GM21526 (cell line): Measurements from ENCODE around the gene DYNC1LI1.
"Not testable (repeated sequence)": the region's sequence is repeated elsewhere in the genome, so short reads cannot be mapped to it uniquely, and the experiment has no call there.

Experiments
- ATAC-seq: cut with Tn5 transposase; IDR thresholded peaks from one replicate; pipeline ENCODE4 v1.9.1; 2021; ENCODE audit warnings: moderate library complexity; ENCODE audit not compliant: unreplicated experiment, low FRiP score

Gene DYNC1LI1

DNA sequence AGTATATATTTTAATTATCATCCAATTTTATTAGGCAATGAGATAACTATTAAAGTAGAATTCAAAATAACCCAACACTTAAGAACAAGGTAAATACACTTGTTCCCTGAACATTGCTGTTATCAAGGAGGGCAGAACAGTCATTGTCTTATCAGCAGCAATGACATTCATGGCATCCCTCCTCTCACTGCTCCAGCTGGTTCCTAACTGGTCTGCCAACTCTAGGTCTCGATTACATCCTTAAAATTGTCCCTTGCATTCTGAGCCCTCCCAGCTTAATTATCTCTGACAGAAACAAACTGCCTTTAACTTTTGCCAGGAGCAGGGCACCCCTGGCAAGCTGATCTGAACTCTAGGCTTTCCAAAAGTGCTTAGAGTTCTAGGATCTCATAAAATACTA lies 14.0 kb upstream of the DYNC1LI1 start:
- no peak for ATAC-seq

DNA sequence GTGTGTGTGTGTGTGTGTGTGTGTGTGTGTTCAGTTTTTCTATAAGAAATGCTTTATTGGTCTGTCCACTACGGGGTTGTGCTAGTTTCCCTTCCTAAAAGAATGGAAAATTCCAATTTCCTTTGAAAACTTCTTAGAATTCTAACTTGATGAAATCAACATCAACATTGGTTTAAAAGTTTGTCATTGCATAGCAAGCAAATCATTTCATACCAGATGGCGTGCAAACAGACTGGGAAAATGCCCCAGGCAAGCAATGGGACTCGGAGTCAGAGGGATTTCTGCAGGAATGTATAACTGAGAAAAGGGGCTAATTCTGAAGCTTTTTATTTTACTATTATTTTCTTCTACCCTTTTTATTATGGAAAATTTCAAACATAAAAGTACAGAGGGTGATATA lies 13.1 kb upstream of the DYNC1LI1 start:
- ATAC-seq = no peak

DNA sequence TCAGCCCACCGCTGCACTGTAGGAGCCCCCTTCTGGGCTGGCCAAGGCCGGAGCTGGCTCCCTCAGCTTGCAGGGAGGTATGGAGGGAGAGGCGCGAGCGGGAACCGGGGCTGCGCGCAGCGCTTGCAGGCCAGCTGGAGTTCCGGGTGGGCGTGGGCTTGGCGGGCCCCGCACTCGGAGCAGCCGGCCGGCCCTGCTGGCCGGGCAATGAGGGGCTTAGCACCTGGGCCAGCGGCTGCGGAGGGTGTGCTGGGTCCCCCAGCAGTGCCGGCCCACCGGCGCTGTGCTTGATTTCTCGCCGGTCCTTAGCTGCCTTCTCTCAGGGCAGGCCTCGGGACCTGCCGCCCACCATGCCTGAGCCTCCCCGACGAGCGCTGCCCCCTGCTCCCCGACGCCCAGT lies 8.0 kb upstream of the DYNC1LI1 start:
- not testable (repeated sequence) for ATAC-seq

DNA sequence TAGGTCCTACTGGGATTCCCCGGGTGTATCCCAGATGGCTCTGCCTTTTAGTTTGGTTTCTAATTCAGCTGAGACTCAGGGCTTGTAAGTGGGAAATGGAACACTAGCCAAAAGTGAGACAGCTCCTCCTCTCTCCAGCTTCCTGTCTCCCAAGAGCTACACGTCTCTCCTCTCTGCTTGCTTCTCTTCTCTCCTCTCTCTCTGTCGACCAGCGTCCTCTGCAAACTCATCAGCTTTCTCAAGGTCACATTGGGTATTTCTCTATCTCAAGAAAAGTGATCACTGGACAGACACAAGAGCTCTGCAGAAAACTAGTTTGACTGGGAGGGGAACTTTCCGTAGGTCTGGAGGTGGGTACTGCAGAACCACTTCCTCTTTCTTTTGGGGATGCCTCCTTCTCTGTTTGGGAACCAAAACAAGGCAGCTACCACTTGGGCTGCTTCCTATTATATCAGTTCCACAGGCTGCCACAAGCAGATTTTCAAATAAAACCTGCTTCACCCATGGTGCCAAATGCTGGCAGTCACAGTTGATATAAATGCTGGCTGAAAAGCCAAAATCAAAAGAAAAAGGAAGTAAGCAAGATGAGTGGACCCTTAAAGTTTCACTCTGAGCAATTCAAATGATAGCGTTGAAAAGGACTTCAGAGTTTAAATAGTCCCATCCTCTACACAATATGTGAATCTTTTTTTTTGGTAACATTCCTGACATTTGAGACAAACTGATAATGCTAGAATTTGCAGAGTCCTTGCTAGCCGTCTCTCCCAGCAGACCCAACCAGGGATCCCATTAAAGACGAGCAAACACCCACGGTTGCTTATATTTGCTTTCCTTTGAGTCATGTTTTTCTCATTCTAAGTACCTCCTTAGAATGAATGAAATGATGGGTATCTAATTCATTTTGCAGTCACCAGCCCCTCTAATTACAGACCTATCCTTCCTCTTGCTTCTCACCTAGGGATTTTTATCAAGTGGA lies 7.2 kb upstream of the DYNC1LI1 start:
- peak; percentile 92 for ATAC-seq

DNA sequence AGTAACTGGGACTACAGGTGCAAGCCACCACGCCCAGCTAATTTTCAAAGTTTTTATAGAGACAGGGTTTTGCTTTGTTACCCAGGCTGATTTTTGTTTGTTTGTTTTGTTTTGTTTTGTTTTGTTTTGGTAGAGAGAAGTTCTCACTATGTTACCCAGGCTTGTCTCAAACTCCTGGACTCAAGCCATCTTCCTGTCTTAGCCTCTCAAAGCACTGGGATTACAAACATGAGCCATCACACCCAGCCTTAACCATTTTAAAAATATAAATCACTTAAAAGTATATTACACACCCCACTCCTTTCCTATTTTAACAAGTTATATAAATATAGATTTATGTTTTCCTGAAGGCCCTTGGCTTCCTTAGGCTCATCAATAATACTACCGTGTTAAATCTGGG lies 6.5 kb upstream of the DYNC1LI1 start:
- no peak for ATAC-seq

DNA sequence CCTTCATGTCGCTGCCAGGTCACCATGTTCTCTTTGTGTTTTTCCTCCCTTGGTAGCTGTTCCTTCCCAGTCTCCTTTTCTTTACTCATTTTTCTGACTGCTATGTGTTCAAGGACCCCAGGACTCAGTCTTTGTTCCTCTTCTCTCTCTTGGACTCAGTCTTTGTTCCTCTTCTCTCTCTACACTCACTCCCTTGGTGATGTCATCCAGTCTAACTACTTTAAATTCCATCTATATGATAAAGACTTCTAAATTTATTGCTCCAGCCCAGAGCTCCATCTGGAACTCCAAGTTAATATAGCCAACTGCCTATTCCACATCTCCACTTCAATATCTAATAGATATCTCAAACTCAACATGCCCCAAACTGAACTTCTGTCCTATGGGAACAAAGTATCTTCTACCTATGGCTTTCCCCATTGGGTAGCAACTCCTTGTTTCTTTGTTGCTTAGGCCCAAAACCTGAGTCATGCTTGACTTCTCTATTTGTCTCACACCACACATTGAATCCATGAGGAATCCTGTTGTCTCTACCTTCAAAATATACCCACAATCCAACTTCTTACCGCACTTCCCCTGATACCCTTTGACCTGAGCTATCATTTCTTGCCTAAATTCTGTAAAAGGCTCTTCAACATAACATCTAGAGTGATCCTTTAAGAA lies 4.9 kb upstream of the DYNC1LI1 start:
- ATAC-seq = no peak

DNA sequence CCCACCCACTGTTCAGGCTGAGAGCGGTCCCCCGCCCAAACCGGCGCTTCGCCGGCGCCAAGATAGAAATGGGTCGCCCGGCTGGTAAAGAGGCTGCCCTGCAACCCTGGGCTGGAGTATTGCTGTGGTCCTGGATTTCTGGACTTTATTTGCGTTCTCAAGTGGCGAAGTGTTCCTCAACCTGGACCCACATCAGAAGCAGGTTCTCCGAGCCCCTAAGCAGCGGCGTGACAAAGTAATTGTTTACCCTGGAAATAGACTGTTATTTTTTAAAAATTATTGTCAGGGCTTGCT lies 481 bp upstream of the DYNC1LI1 start:
- ATAC-seq = no peak

DNA sequence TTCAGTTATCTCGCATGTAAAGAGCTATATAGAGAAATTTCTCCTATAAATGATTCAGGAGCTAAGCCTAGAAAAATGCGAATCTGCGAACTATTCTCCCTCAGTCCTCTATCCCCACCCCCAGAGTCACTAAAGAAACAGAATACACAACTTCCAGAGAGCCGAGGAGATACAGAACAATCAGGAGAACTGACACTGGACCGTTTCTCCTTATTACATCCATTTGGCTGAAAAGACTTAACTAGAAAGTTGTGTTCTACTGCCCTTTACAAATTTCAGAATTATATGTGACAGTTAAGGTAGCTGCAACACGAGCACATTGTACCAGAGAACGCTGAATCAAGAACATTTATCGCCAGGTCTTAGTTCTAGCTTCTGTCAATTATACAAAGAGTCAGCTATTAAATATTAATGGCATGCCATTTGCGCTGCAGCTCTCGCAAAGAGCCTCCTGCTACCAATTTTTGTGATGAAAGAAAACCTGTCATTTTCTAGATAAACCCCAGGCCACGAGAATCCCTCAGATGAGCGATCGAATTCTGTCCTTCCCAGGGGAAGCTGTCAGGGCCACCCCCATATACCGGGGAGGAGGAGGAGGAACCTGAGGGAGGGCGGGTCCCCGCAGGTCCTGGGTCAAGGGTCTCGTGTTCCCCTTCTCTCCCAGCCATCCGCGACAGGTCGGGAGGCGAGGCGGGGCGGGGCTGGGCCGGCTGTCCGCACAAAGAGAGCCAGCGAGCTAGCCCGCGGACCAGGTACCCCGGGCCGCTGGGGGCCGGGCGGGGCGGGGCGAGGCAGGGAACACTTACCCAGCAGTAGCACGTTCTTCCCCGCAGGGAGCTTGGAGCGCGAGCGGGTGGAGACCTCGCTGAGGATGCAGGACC lies 878 bp downstream of the DYNC1LI1 start:
- peak; percentile 42 for ATAC-seq

DNA sequence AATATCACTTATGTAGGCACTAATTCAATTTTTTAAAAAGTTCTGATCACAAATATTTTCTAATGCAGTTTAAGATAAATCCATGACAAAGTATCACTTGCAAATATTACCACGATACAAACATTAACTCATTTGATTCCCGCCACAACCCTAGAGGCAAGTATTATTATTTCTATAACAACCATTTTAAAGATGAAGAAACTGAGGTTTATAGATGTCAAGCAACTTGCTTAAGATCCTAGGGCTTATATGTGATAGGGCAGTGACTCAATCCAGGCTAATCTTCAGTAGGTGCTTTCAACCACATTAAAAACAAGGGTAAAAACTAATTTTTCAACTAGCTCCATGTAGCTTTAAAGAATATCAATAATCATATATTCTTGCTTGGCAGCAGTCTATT lies 1.7 kb downstream of the DYNC1LI1 start:
- ATAC-seq = no peak

DNA sequence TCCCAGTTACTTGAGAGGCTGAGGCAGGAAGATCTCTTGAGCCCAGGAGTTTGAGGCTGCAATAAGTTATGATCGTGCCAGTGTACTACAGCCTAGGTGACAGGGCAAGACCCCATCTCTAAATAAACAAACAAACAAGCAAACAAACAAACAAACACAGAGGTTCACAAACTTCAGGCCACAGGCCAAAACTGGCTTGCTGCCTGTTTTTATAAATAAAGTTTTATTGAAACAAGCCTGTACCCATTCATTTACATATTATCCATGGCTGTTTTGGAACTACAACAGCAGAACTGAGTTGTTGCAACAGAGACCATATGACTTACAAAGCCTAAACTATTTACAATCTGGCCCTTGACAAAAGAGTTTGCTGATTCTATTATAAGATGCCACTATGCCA lies 6.5 kb downstream of the DYNC1LI1 start:
- no peak for ATAC-seq

DNA sequence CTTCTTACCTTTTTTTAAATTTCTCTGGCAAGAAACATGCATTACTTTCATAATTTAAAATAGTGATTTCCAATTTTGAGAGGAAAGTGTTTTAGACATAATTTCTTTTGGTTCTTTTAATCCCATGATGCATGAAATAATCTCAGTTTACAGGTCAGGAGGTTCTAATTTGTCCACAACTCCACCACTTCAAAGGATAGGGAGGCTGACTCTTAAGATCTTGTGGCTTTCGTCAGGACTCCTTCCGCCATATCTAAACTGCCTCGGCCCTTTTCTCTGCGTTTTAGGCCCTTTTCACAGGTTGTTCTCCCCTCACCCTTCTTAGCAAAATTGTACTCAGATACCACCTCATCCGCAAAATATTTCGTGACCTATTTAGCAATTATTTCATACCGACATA lies 8.0 kb downstream of the DYNC1LI1 start:
- no peak for ATAC-seq

DNA sequence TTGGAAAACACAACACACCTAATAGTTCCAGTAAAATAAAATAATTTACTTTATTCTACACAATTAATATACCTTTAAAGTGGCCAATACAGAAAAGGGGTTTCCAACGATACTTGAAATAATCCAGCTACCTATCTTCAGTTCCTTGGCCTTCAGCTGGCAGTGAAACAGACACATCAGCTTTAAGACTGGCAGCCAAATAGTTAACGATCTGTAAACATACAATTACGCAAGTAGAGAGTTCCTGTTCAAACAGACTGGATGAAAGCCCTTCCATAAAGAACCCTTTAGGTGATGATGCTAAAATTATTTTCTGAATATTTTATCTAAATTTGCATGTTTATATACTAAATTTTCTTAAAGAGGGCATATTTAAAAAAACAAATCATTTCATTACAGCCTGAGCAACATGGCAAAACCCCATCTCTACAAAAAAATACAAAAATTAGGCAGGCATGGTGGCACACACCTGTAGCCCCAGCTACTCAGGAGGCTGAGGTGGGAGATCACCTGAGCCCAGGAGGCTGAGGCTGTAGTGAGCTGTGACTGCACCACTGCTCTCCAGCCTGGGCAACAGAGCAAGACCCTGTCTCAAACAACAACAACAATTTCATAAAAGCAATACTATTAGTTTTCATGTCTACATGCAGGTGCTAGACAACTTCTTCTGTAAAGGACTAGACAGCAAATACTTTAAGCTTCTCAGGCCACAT lies 12.9 kb downstream of the DYNC1LI1 start:
- no peak for ATAC-seq

DNA sequence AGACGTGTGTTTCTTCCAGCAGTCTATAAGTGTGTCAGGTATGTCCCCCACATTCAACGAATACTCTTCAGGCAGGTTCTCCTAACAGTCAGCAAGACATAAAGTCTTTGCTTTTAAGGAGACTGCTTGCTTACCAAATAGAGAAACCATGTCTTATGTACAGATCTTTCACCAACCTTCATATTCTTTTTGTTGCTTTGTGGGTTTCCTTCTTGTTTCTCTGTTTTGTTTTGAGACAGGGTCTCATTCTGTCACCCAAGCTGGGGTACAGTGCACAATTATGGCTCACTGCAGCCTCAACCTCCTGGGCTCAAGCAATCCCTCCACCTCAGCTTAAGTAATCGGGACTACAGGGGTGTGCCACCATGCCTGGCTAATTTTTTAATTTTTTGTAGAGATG lies 14.3 kb downstream of the DYNC1LI1 start:
- no peak for ATAC-seq

DNA sequence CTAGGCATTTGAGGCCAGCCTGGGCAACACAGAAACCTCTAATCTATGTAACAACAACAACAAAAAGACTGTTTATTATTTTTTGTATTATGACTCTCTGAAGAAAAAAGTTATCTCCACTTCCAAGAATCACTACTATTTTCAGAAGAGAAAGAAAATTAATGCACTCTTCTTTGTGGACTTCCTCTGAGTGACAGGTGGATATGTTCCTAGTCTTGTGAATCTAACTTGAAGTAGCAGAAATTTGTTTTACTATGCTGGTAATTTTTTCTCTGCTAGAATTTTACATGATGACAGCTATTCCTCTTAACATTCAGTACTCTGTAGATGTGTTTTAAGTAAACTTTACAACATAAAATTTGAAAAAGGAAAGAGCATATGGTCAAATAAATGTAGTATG lies 16.7 kb downstream of the DYNC1LI1 start:
- ATAC-seq = no peak

DNA sequence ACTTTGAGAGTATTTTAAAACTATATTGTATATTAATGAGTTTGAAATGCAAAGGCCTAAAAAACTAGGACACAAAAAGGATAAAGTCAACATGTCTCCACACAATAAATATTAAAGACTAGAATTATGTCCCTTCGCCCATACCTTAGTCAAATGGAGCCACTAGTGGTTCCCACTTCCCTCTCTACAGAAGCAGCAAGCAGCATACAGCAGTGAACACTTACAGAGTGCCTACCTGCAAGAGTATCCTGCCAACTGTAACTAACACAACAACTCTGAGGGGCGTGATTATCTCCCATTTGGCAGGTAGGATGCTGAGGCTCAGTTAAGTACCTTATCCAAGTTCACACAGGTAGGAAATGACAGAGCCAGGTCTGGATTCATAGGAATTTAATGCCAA lies 17.2 kb downstream of the DYNC1LI1 start:
- no peak for ATAC-seq

DNA sequence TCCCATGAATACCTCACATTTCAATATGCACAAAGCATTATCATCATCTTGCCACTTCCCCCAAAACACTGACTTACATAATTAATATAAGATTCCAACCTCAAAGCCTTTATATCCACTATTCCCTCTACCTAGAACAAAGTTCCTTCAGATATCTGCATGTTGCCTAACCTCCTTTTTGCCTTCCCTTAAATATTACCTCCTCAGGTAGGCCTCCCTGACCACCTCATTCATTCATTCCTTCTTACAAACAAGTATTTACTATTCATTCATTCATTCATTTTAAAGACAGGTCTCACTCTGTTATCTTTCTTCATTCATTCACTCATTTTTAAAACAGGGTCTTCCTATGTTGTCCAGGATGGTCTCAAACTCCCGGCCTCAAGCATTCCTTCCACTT lies 18.6 kb downstream of the DYNC1LI1 start:
- ATAC-seq = no peak

DNA sequence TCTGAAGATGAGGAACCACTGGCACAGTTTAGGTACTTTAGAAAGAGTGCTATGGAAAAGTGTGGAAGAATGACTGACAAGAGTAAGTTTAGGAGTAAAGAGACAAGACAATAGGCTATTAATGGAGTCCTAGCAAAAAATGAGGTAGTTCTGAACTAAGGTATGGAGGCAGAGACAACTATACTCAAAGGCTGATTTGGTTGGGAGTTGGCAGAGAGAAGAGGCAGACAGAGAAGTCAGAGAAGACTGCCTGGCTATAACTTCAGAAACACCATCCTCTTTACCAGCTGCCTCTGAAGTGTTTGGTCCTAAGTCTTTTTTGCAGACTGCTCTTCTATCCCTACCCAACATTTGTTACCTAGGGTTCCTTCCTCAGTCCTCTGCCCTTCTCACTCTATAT lies 19.2 kb downstream of the DYNC1LI1 start:
- no peak for ATAC-seq

DNA sequence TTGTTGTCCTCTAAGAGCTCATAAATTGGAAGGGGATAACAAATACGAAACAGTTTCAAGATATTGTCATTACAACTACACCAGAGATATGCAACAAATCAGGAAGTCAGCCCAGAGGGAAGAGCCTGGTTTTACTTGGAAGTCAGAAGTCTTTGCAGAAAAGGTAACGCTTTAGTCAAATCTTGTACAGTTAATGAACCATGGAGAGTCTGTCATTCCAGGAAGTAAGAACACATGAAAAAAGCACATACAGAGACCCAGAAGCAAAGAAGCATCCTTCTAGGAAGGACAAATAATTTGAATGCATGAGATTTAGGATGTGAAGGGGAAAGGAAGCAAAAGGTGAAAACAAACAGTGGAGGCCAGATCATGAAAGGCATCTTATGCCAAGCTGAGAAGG lies 19.6 kb downstream of the DYNC1LI1 start:
- no peak for ATAC-seq

DNA sequence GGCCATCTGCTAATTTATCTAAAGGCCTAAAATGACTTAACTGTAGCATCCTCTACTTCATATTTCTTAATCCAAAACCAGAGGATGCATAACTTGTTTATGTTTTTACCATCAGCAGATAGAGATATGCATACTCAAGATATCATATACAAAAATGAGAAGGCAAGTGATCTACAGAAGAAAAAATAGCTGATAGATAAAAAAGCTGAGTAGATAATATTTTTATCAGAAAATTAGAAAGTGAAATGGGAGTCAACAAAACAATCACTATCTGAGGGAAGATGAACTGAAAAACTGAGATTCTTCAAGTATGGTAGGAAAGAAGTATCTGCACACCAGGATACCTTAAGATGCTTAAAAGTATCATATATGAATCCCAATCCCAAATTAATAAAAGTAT lies 25.4 kb downstream of the DYNC1LI1 start:
- ATAC-seq = no peak

DNA sequence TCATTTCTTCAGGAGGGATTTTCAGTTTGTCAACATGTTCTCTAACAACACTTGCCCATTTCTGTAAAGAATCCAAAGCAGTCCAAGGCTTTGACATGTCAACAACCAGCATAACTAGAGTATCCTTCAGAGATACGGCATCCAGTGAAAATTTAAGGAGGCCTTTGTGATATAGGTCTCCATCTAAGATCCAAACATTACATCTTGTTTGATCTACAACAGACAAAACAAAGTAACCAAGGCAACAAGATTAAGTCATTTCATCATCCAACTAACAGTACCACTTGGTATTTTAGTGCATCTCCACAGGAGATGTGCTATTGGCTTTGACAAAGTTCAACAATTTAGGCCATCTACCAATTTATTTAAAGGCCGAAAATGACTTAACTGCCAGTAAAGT lies 25.8 kb downstream of the DYNC1LI1 start:
- no peak for ATAC-seq

DNA sequence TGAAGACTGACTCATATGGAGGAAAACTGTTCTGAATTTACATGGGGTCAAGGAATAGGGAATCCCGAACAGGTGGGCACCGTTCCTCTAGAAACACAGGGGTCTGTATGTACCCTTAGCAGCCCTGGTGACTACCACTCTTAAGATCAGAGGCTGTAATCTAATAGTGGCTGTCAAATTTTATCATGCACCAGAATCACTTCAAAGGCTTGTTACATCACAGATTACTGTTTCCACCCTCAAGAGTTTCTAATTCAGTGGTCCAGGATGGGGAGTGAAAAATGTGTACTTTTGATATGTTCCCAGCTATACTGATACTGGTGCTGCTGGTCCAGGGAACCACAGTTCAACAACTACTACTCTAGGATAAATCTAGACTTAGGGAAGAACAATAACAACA lies 27.9 kb downstream of the DYNC1LI1 start:
- no peak for ATAC-seq
